B cell (primary cell): ENCODE results near the gene MPHOSPH8. TPM values are rescaled to one million over a fixed set of nuclear protein-coding genes. Genes with fewer than 3 reads are reported as not detected.

Source experiments
- ATAC-seq: fragments of 200-7000 bp; cut with Tn5 transposase; one replicate; pipeline ENCODE4 v1.10.0; 2021; ENCODE audit warnings: low read depth, mild to moderate bottlenecking, moderate number of reproducible peaks, moderate library complexity
- CTCF ChIA-PET: fragments of 350-600 bp; sonication (Branson Sonifier 250); formaldehyde crosslinking; loops from one replicate; lab custom pipeline; 2021; ENCODE audit warnings: antibody characterized with exemption, inconsistent platforms; lab: Charles Lee
- POLR2A ChIA-PET: fragments of 350-600 bp; sonication (Branson Sonifier 250); formaldehyde crosslinking; loops from one replicate; lab custom pipeline; 2021; ENCODE audit warnings: antibody characterized with exemption; lab: Charles Lee
- DNase-seq: peaks from one replicate; pipeline ENCODE4 v3.0.0; 2013
- H2AFZ ChIP-seq: 2 replicates; pipeline ENCODE4 v1.6.1; 2012; ENCODE audit warnings: mild to moderate bottlenecking, low read depth, low read length; ENCODE audit not compliant: insufficient read depth, poor library complexity, severe bottlenecking
- H3K27ac ChIP-seq, 2 donors: 1 replicate in 1 of 2; 2 replicates in 1 of 2; pipeline ENCODE4 v1.5.1; 2012 to 2013; ENCODE audit warnings: low read length in 2 of 2, mild to moderate bottlenecking in 2 of 2, moderate library complexity in 1 of 2
- H3K27me3 ChIP-seq, 4 experiments: fragments of 200-600 bp in 1 of 4; sonication (generic) in 1 of 4; replicated peaks in 1 of 4; 1 replicate in 2 of 4; 2 replicates in 2 of 4; pipeline versions ENCODE4 v1.6.1 to v1.7.0; 2013 to 2016; ENCODE audit warnings: low read length in 3 of 4, mild to moderate bottlenecking in 2 of 4, mixed read lengths in 1 of 4, moderate library complexity in 1 of 4; ENCODE audit not compliant: insufficient read depth in 4 of 4, control insufficient read depth in 3 of 4; ENCODE audit errors: control extremely low read depth in 1 of 4
- H3K36me3 ChIP-seq, 2 experiments: replicated peaks in 1 of 2; 1 replicate in 1 of 2; 2 replicates in 1 of 2; pipeline versions ENCODE4 v1.6.1 to v1.7.1; 2013; ENCODE audit warnings: low read length in 1 of 2; ENCODE audit not compliant: insufficient read depth in 2 of 2, control insufficient read depth in 1 of 2; ENCODE audit errors: control extremely low read depth in 1 of 2, extremely low read depth in 1 of 2
- H3K4me1 ChIP-seq, 2 donors: fragments of 200-600 bp in 1 of 2; sonication (generic) in 1 of 2; 1 replicate in 1 of 2; 2 replicates in 1 of 2; pipeline versions ENCODE4 v1.5.1 to v1.6.1; 2013 to 2017; ENCODE audit warnings: low read length in 2 of 2; ENCODE audit not compliant: control insufficient read depth in 2 of 2, insufficient read depth in 2 of 2
- H3K4me2 ChIP-seq: replicated peaks from 2 replicates; pipeline ENCODE3; 2012; ENCODE audit warnings: mild to moderate bottlenecking, low read depth, low read length; ENCODE audit not compliant: poor library complexity, severe bottlenecking
- H3K4me3 ChIP-seq, 5 experiments: fragments of 200-600 bp in 1 of 5; sonication (generic) in 1 of 5; 1 replicate in 3 of 5; 2 replicates in 2 of 5; pipeline versions ENCODE4 v1.5.1 to v1.7.0; 2011 to 2016; ENCODE audit warnings: low read length in 4 of 5, mild to moderate bottlenecking in 4 of 5, low read depth in 2 of 5, control low read depth in 1 of 5, moderate library complexity in 1 of 5; ENCODE audit not compliant: insufficient read depth in 1 of 5; ENCODE audit errors: control extremely low read depth in 1 of 5, extremely low read depth in 1 of 5
- H3K79me2 ChIP-seq: fragments of 200-600 bp; sonication (generic); one replicate; pipeline ENCODE4 v1.6.0; 2016; ENCODE audit warnings: low read length; ENCODE audit not compliant: control insufficient read depth, insufficient read depth
- H3K9ac ChIP-seq: fragments of 200-600 bp; sonication (generic); 2 replicates; pipeline ENCODE4 v1.6.1; 2017; ENCODE audit warnings: mild to moderate bottlenecking, low read length, moderate library complexity
- H3K9me3 ChIP-seq, 3 donors: one replicate each; pipeline versions ENCODE4 v1.6.1 to v1.7.1; 2013; ENCODE audit warnings: low read length in 2 of 3; ENCODE audit not compliant: control insufficient read depth in 2 of 3, insufficient read depth in 1 of 3; ENCODE audit errors: control extremely low read depth in 1 of 3
- H4K20me1 ChIP-seq: 2 replicates; pipeline ENCODE4 v1.6.0; 2012; ENCODE audit warnings: mild to moderate bottlenecking, low read length; ENCODE audit not compliant: insufficient read depth, control insufficient read depth, poor library complexity, severe bottlenecking
- H3K27ac Mint-ChIP-seq: one replicate; pipeline ENCODE4 v1.8.0; 2021; ENCODE audit warnings: mixed read lengths
- H3K27me3 Mint-ChIP-seq: one replicate; pipeline ENCODE4 v1.8.0; 2021; ENCODE audit warnings: mixed read lengths
- H3K4me1 Mint-ChIP-seq: one replicate; pipeline ENCODE4 v1.8.0; 2021; ENCODE audit warnings: mixed read lengths
- H3K4me3 Mint-ChIP-seq: one replicate; pipeline ENCODE4 v1.8.0; 2021; ENCODE audit warnings: mixed read lengths
- H3K9me3 Mint-ChIP-seq: one replicate; pipeline ENCODE4 v1.8.0; 2022; ENCODE audit warnings: mixed read lengths; ENCODE audit not compliant: insufficient read depth
- EZH2 ChIP-seq: IDR thresholded peaks from 2 replicates; pipeline ENCODE4 v1.6.1; 2012; ENCODE audit warnings: borderline replicate concordance, low read depth, mild to moderate bottlenecking, moderate library complexity, low read length; ENCODE audit not compliant: insufficient read depth, poor library complexity, severe bottlenecking
- WGBS: methylation state at CpG from one replicate; pipeline ENCODE4 v1.1.5; 2013; ENCODE audit warnings: missing lambda C conversion rate; ENCODE audit not compliant: insufficient coverage; 5-methylcytosine and 5-hydroxymethylcytosine counted together
- intact Hi-C: fragments of 100-400 bp; cut with micrococcal nuclease; formaldehyde crosslinking; loops from one replicate; pipeline ENCODE4 v1.10.0; 2022
- polyA plus RNA-seq: library from polyadenylated mRNA; depleted of rRNA; stranded (reverse); fragments of >200 nt; gene quantifications from 2 replicates; pipeline ENCODE4 v1.2.3, GENCODE V29; 2012
- total RNA-seq, 2 donors: library from RNA; stranded (reverse); fragments of 120-200 nt in 1 of 2; gene quantifications; 1 replicate in 1 of 2; 2 replicates in 1 of 2; pipeline versions ENCODE4 v1.2.3 to v1.2.4, GENCODE V29; 2013 to 2022
- TF ChIP-seq, protein P1 (sequence below): fragments of 200-600 bp; IDR thresholded peaks from one replicate; pipeline ENCODE4 v1.8.0; 2022; ENCODE audit warnings: antibody characterized with exemption, mild to moderate bottlenecking

Gene MPHOSPH8
- total and polyA plus RNA-seq, 2 donors (not counting 1 experiment from before 2014, with no cell fraction given): 25.6 to 106 TPM

DNA sequence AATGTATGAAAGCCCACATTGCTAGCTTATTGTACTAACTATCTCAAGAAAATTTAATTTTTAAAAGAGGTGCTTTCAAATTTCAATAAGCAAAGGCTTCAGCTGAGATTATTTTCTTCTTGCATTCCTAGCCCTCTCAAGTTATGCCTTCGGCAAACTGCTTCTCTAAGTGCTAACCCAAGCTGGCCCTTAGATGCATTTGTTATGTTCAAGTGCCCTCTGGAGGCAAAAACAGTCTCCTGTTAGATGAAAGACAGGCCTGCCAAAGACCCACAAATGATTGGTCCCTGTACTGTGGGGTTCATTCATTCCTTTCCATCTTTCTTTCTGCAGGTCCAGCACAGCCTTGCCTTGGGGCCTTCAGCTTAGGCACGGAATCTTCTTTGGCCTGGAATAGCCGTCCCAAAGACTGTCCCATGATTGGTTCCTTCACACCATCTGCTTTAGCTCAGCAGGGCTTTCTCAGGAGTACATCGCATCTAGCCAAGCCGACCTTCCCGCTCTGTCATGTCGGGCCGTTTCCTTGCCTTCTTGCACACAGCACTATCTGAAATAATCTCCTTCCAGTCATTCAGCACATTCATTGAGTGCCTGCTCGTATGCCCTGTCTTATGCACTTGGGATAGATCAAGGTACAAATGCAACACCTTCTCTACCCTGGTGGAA lies 45.7 kb upstream of the MPHOSPH8 start:
- Histone ChIP-seq H3K27me3 (peaks cover 0 to 4% (median 3%) of the 10 kb centered on the region in 4 experiments), H2AFZ (peak overlapping the region; percentile 83), H4K20me1 (no peaks in the 10 kb centered on the region), H3K27ac (no peak overlapping the region), H3K79me2 (no peaks in the 10 kb centered on the region), H3K36me3 (no peaks in the 10 kb centered on the region), H3K4me2 (peak overlapping the region; percentile 69), H3K9me3 (peaks cover 0 to 26% (median 10%) of the 10 kb centered on the region in 3 donors), H3K4me1 (peaks cover 17 to 18% of the 10 kb centered on the region in 2 donors), H3K9ac (peak overlapping the region; percentile 64), H3K4me3 (peak overlapping the region in 1 of 5 experiments; percentile 67)
- peak overlapping the region; percentile 82 for H3K4me3 Mint-ChIP-seq
- ATAC-seq: peak; percentile 44
- ChIA-PET POLR2A (no interaction called here), CTCF (interaction anchor here (1.0 to 1.3 kb wide), 3 partner anchors 13 to 925 kb away, joined by 3 read pairs; no protein-coding TSS in a partner anchor)
- intact Hi-C loops: loop anchor here (1.0 kb wide), 2 partner anchors 22 to 46 kb away; partner anchors contain the start of gene MPHOSPH8
- peaks cover 13% of the 10 kb centered on the region for H3K9me3 Mint-ChIP-seq
- TF ChIP-seq EZH2: no peak
- TF ChIP-seq, protein P1, sequence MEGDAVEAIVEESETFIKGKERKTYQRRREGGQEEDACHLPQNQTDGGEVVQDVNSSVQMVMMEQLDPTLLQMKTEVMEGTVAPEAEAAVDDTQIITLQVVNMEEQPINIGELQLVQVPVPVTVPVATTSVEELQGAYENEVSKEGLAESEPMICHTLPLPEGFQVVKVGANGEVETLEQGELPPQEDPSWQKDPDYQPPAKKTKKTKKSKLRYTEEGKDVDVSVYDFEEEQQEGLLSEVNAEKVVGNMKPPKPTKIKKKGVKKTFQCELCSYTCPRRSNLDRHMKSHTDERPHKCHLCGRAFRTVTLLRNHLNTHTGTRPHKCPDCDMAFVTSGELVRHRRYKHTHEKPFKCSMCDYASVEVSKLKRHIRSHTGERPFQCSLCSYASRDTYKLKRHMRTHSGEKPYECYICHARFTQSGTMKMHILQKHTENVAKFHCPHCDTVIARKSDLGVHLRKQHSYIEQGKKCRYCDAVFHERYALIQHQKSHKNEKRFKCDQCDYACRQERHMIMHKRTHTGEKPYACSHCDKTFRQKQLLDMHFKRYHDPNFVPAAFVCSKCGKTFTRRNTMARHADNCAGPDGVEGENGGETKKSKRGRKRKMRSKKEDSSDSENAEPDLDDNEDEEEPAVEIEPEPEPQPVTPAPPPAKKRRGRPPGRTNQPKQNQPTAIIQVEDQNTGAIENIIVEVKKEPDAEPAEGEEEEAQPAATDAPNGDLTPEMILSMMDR: no peak
- DNase-seq: peak; percentile 39
- WGBS: 69% methylated on average over 7 of the region's 9 CpGs
- H3K4me1 Mint-ChIP-seq: peaks cover 23% of the 10 kb centered on the region
- peaks cover 14% of the 10 kb centered on the region for H3K27me3 Mint-ChIP-seq
- H3K27ac Mint-ChIP-seq: peak overlapping the region; percentile 75

DNA sequence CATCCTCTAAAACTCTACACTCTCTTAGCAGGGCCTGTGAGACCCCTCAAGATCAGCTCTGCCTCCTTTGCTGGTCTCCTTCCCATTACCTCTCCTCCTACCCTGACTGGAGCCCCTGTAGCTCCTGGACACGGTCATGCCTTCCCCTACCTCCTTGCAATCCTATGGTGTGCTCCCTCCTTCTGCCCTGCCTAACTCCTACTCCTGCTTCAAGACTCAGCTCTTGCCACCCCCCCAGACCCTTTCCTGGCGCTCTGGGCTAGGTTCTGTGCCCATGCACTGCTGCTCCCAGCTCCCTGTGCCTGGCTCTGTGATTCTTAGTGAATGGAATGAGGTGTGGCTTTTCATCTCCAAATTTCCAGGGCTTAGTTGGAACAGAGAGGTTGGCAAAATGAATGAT lies 44.1 kb upstream of the MPHOSPH8 start:
- H3K27ac ChIP-seq: no peak overlapping the region
- intact Hi-C loops: no loop called here
- H3K4me2 ChIP-seq: no peak overlapping the region
- ChIA-PET CTCF (interaction anchor here (0.7 to 1.4 kb wide), 2 partner anchors 25 to 931 kb away, joined by 3 to 4 read pairs; no protein-coding TSS in a partner anchor), POLR2A (interaction anchor here (0.6 kb wide), 1 partner anchor 398 kb away, joined by 3 read pairs; no protein-coding TSS in a partner anchor)
- TF ChIP-seq, protein P1: no peak
- no peak for TF ChIP-seq EZH2
- H3K9me3 ChIP-seq: peaks cover 0 to 25% (median 10%) of the 10 kb centered on the region in 3 donors
- WGBS: 100% methylated on average over 1 of the region's 2 CpGs
- H3K4me1 ChIP-seq: peaks cover 17 to 18% of the 10 kb centered on the region in 2 donors
- H2AFZ ChIP-seq: no peak overlapping the region
- Mint-ChIP-seq H3K4me3 (no peak overlapping the region), H3K4me1 (peaks cover 23% of the 10 kb centered on the region), H3K27me3 (peaks cover 20% of the 10 kb centered on the region), H3K27ac (no peak overlapping the region), H3K9me3 (peaks cover 5% of the 10 kb centered on the region)
- no peak overlapping the region for H3K4me3 ChIP-seq
- no peaks in the 10 kb centered on the region for H3K79me2 ChIP-seq
- H4K20me1 ChIP-seq: no peaks in the 10 kb centered on the region
- no peak overlapping the region for H3K9ac ChIP-seq
- no peaks in the 10 kb centered on the region for H3K36me3 ChIP-seq
- ATAC-seq (no peak), DNase-seq (no peak)
- peaks cover 0 to 4% (median 3%) of the 10 kb centered on the region in 4 experiments for H3K27me3 ChIP-seq
